Measurements from ENCODE around the gene CDH23. TPM values are rescaled to one million over a fixed set of nuclear protein-coding genes. Genes with fewer than 3 reads are reported as not detected.

The CDH23 gene
- total and polyA plus RNA-seq, 2 donors (not counting 1 experiment from before 2014, with no cell fraction given), result 0.01 to 0.17 TPM

DNA sequence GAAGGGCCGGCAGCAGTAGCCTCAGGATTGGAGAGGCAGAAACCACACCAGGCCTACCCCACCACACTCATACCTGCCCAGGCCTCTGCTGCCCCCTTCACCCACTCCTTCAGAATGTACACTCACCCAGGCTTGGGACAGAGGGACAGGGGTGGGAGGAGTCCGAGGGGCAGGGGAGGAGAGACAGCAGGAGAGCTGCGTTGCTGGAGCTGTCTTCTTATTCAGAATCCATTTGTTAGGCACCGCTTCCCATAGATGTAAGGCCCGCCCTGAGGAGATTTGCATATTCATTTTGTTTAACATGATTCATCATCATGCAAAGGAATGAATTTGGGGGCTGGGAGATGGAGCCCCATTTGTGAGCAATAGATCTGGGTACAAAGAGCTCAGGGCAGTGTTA is 156.7 kb downstream of the CDH23 start:
- TF ChIP-seq, protein P1, sequence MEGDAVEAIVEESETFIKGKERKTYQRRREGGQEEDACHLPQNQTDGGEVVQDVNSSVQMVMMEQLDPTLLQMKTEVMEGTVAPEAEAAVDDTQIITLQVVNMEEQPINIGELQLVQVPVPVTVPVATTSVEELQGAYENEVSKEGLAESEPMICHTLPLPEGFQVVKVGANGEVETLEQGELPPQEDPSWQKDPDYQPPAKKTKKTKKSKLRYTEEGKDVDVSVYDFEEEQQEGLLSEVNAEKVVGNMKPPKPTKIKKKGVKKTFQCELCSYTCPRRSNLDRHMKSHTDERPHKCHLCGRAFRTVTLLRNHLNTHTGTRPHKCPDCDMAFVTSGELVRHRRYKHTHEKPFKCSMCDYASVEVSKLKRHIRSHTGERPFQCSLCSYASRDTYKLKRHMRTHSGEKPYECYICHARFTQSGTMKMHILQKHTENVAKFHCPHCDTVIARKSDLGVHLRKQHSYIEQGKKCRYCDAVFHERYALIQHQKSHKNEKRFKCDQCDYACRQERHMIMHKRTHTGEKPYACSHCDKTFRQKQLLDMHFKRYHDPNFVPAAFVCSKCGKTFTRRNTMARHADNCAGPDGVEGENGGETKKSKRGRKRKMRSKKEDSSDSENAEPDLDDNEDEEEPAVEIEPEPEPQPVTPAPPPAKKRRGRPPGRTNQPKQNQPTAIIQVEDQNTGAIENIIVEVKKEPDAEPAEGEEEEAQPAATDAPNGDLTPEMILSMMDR (conservative IDR thresholded peaks at IDR 0.05 in 1 of 2, IDR thresholded peaks at IDR 0.05 in 1 of 2; ENCODE audit: low read depth in 1 of 2, low read length in 2 of 2), result no peak
- no peak for TF ChIP-seq EZH2 (IDR thresholded peaks at IDR 0.05; ENCODE audit: low read length, missing control alignments)
- H2AFZ ChIP-seq (ENCODE audit: low read length), result no peak overlapping the region
- DNase-seq (ENCODE audit: low read depth in 2 of 2), result no peak

DNA sequence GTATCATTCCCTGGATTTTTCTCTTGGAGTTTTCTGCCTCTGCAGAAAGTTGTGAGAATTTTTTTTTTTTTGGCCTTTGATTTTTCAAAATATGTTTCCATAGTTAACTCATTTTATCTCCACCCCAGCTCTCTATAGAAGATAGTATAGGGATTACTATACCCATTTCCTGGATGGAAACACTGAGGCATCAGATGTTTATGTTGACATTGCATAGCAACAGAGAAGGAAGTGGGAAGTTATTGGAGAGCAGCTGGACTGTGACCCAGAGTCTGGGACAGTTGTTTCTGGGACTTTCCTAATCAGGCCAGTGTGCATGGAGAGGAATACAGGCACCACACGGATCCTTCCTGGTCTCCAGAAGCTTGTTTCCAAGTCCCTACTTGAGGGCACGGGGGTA is 158.0 kb downstream of the CDH23 start:
- no peaks in the 10 kb centered on the region for H3K36me3 ChIP-seq (ENCODE audit: control insufficient read depth, insufficient read depth, low read length)
- H3K4me1 ChIP-seq (ENCODE audit: control insufficient read depth, extremely low read depth, insufficient read depth, low read length), result no peaks in the 10 kb centered on the region
- no peaks in the 10 kb centered on the region for H4K20me1 ChIP-seq (ENCODE audit: control insufficient read depth, extremely low read depth, insufficient read depth, low read length)
- H3K4me2 ChIP-seq (ENCODE audit: extremely low read depth, insufficient read depth, low read length), result no peak overlapping the region
- H3K79me2 ChIP-seq (ENCODE audit: control insufficient read depth, insufficient read depth, low read length), result no peaks in the 10 kb centered on the region
- H3K4me3 ChIP-seq (replicated peaks in 1 of 4; ENCODE audit: control extremely low read depth in 1 of 4, insufficient read depth in 1 of 4, low read depth in 3 of 4, low read length in 4 of 4), result no peak overlapping the region
- H3K27ac ChIP-seq (ENCODE audit: insufficient read depth, low read length), result no peak overlapping the region
- no peak overlapping the region for H2AFZ ChIP-seq (ENCODE audit: low read length)
- H3K27me3 ChIP-seq (ENCODE audit: control insufficient read depth, insufficient read depth, low read length), result peaks cover 3% of the 10 kb centered on the region
- TF ChIP-seq EZH2 (IDR thresholded peaks at IDR 0.05; ENCODE audit: low read length, missing control alignments), result no peak
- TF ChIP-seq, protein P1 (conservative IDR thresholded peaks at IDR 0.05 in 1 of 2, IDR thresholded peaks at IDR 0.05 in 1 of 2; ENCODE audit: low read depth in 1 of 2, low read length in 2 of 2), result no peak
- no peak overlapping the region for H3K9ac ChIP-seq (ENCODE audit: insufficient read depth, low read length)
- no peaks in the 10 kb centered on the region for H3K9me3 ChIP-seq (ENCODE audit: control insufficient read depth, insufficient read depth, low read depth, low read length)
- no peak for DNase-seq (ENCODE audit: low read depth in 2 of 2)

More for the DNA sequence above, 156.7 kb downstream of the CDH23 start:
- H3K9ac ChIP-seq (ENCODE audit: insufficient read depth, low read length), result no peak overlapping the region
- no peaks in the 10 kb centered on the region for H4K20me1 ChIP-seq (ENCODE audit: control insufficient read depth, extremely low read depth, insufficient read depth, low read length)
- no peaks in the 10 kb centered on the region for H3K79me2 ChIP-seq (ENCODE audit: control insufficient read depth, insufficient read depth, low read length)
- H3K27me3 ChIP-seq (ENCODE audit: control insufficient read depth, insufficient read depth, low read length), result peaks cover under 1% of the 10 kb centered on the region
- H3K9me3 ChIP-seq (ENCODE audit: control insufficient read depth, insufficient read depth, low read depth, low read length), result no peaks in the 10 kb centered on the region
- no peaks in the 10 kb centered on the region for H3K4me1 ChIP-seq (ENCODE audit: control insufficient read depth, extremely low read depth, insufficient read depth, low read length)
- no peaks in the 10 kb centered on the region for H3K36me3 ChIP-seq (ENCODE audit: control insufficient read depth, insufficient read depth, low read length)
- no peak overlapping the region for H3K4me2 ChIP-seq (ENCODE audit: extremely low read depth, insufficient read depth, low read length)
- no peak overlapping the region for H3K27ac ChIP-seq (ENCODE audit: insufficient read depth, low read length)
- H3K4me3 ChIP-seq (replicated peaks in 1 of 4; ENCODE audit: control extremely low read depth in 1 of 4, insufficient read depth in 1 of 4, low read depth in 3 of 4, low read length in 4 of 4), result no peak overlapping the region

DNA sequence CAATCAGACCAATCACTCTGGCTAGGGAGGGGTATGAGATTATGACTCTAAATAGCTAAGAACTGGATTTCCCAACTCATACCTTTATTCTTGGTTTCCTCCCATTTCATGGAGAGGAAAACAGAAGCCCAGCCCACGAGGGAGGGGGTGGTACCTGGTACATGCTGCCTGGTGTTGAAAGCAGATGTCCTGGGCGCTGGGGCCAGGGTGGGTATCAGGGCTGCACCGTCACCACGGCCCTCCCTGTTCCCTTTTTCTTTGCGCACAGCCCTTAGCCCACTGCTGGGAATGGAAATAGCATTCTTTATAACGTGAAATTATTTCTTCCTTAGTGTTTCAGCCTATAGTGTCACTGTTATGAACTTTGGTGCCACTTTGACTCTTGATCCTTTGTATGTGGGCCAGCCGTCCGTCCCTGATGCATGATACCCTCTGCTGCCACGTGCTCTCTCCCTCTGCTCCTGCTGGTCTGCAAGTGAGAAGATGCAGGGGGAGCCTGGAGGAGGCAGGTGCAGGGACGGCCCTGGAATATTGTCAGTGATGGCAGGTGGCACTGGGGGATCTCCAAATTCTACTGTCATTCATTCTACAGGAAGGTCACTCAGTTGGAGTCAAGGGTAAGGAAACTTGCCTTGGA is 158.5 kb downstream of the CDH23 start:
- TF ChIP-seq EZH2 (IDR thresholded peaks at IDR 0.05; ENCODE audit: low read length, missing control alignments), result no peak
- TF ChIP-seq, protein P1 (conservative IDR thresholded peaks at IDR 0.05 in 1 of 2, IDR thresholded peaks at IDR 0.05 in 1 of 2; ENCODE audit: low read depth in 1 of 2, low read length in 2 of 2), result no peak
- no peak overlapping the region for H3K27ac ChIP-seq (ENCODE audit: insufficient read depth, low read length)
- H3K79me2 ChIP-seq (ENCODE audit: control insufficient read depth, insufficient read depth, low read length), result no peaks in the 10 kb centered on the region
- peaks cover 7% of the 10 kb centered on the region for H3K27me3 ChIP-seq (ENCODE audit: control insufficient read depth, insufficient read depth, low read length)
- no peaks in the 10 kb centered on the region for H3K4me1 ChIP-seq (ENCODE audit: control insufficient read depth, extremely low read depth, insufficient read depth, low read length)
- H3K4me2 ChIP-seq (ENCODE audit: extremely low read depth, insufficient read depth, low read length), result no peak overlapping the region
- no peaks in the 10 kb centered on the region for H3K36me3 ChIP-seq (ENCODE audit: control insufficient read depth, insufficient read depth, low read length)
- no peaks in the 10 kb centered on the region for H3K9me3 ChIP-seq (ENCODE audit: control insufficient read depth, insufficient read depth, low read depth, low read length)
- H3K9ac ChIP-seq (ENCODE audit: insufficient read depth, low read length), result no peak overlapping the region
- DNase-seq (ENCODE audit: low read depth in 2 of 2), result no peak
- H4K20me1 ChIP-seq (ENCODE audit: control insufficient read depth, extremely low read depth, insufficient read depth, low read length), result no peaks in the 10 kb centered on the region
- H3K4me3 ChIP-seq (replicated peaks in 1 of 4; ENCODE audit: control extremely low read depth in 1 of 4, insufficient read depth in 1 of 4, low read depth in 3 of 4, low read length in 4 of 4), result no peak overlapping the region
- no peak overlapping the region for H2AFZ ChIP-seq (ENCODE audit: low read length)

Data from fibroblast of lung (primary cell).